Measurements from ENCODE around the gene MAB21L3.

MAB21L3 gene

GRCh38 chr1:116078699-116079223 is 32.4 kb upstream of the MAB21L3 start:
- no peak overlapping the region for H3K9ac ChIP-seq
- H3K79me2 ChIP-seq (ENCODE audit: insufficient read depth, low read depth): no peaks in the 10 kb centered on the region
- H3K4me2 ChIP-seq: no peak overlapping the region
- TF ChIP-seq CTCF (conservative IDR thresholded peaks at IDR 0.05; ENCODE audit: low read depth, low read length): no peak
- H3K27me3 ChIP-seq (ENCODE audit: insufficient read depth, low read depth): no peaks in the 10 kb centered on the region
- no peaks in the 10 kb centered on the region for H3K4me1 ChIP-seq (ENCODE audit: low read depth, poor library complexity, severe bottlenecking)
- H3K36me3 ChIP-seq (ENCODE audit: insufficient read depth): no peaks in the 10 kb centered on the region
- no peak overlapping the region for H2AFZ ChIP-seq (ENCODE audit: low read depth)
- no peak overlapping the region for H3K27ac ChIP-seq
- no peaks in the 10 kb centered on the region for H4K20me1 ChIP-seq (ENCODE audit: insufficient read depth)
- no peak overlapping the region for H3K4me3 ChIP-seq (IDR thresholded peaks at IDR 0.05; ENCODE audit: insufficient read depth, low read depth, low read length)

GRCh38 chr1:116087628-116088027 is 23.6 kb upstream of the MAB21L3 start:
- no peak for TF ChIP-seq CTCF (conservative IDR thresholded peaks at IDR 0.05; ENCODE audit: low read depth, low read length)
- no peak overlapping the region for H2AFZ ChIP-seq (ENCODE audit: low read depth)
- no peak overlapping the region for H3K27ac ChIP-seq
- no peaks in the 10 kb centered on the region for H3K4me1 ChIP-seq (ENCODE audit: low read depth, poor library complexity, severe bottlenecking)
- no peak overlapping the region for H3K4me2 ChIP-seq
- no peaks in the 10 kb centered on the region for H3K27me3 ChIP-seq (ENCODE audit: insufficient read depth, low read depth)
- no peak overlapping the region for H3K4me3 ChIP-seq (IDR thresholded peaks at IDR 0.05; ENCODE audit: insufficient read depth, low read depth, low read length)
- H4K20me1 ChIP-seq (ENCODE audit: insufficient read depth): no peaks in the 10 kb centered on the region
- no peaks in the 10 kb centered on the region for H3K79me2 ChIP-seq (ENCODE audit: insufficient read depth, low read depth)
- no peaks in the 10 kb centered on the region for H3K36me3 ChIP-seq (ENCODE audit: insufficient read depth)
- no peak overlapping the region for H3K9ac ChIP-seq

GRCh38 chr1:116089870-116090269 is 21.3 kb upstream of the MAB21L3 start:
- TF ChIP-seq CTCF (conservative IDR thresholded peaks at IDR 0.05; ENCODE audit: low read depth, low read length): no peak
- no peak overlapping the region for H3K4me3 ChIP-seq (IDR thresholded peaks at IDR 0.05; ENCODE audit: insufficient read depth, low read depth, low read length)
- H3K4me2 ChIP-seq: no peak overlapping the region
- no peaks in the 10 kb centered on the region for H3K27me3 ChIP-seq (ENCODE audit: insufficient read depth, low read depth)
- H4K20me1 ChIP-seq (ENCODE audit: insufficient read depth): no peaks in the 10 kb centered on the region
- no peak overlapping the region for H2AFZ ChIP-seq (ENCODE audit: low read depth)
- H3K4me1 ChIP-seq (ENCODE audit: low read depth, poor library complexity, severe bottlenecking): no peaks in the 10 kb centered on the region
- no peak overlapping the region for H3K9ac ChIP-seq
- H3K36me3 ChIP-seq (ENCODE audit: insufficient read depth): no peaks in the 10 kb centered on the region
- no peak overlapping the region for H3K27ac ChIP-seq
- H3K79me2 ChIP-seq (ENCODE audit: insufficient read depth, low read depth): no peaks in the 10 kb centered on the region

- H4K20me1 ChIP-seq (ENCODE audit: insufficient read depth): no peaks in the 10 kb centered on the region
- H3K27ac ChIP-seq: no peak overlapping the region
- TF ChIP-seq CTCF (conservative IDR thresholded peaks at IDR 0.05; ENCODE audit: low read depth, low read length): no peak
- no peak overlapping the region for H3K9ac ChIP-seq
- H3K4me3 ChIP-seq (IDR thresholded peaks at IDR 0.05; ENCODE audit: insufficient read depth, low read depth, low read length): no peak overlapping the region
- H3K79me2 ChIP-seq (ENCODE audit: insufficient read depth, low read depth): no peaks in the 10 kb centered on the region
- no peak overlapping the region for H2AFZ ChIP-seq (ENCODE audit: low read depth)
- no peaks in the 10 kb centered on the region for H3K4me1 ChIP-seq (ENCODE audit: low read depth, poor library complexity, severe bottlenecking)
- H3K27me3 ChIP-seq (ENCODE audit: insufficient read depth, low read depth): no peaks in the 10 kb centered on the region
- no peak overlapping the region for H3K4me2 ChIP-seq
- H3K36me3 ChIP-seq (ENCODE audit: insufficient read depth): no peaks in the 10 kb centered on the region
Measured at GRCh38 chr1:116091083-116091482, 20.1 kb upstream of the MAB21L3 start.

Data from KMS-11 (cell line).